ENCODE data around the gene OVCH1. TPM values are rescaled to one million over a fixed set of nuclear protein-coding genes. Genes with fewer than 3 reads are reported as not detected.

OVCH1 gene
- total and polyA plus RNA-seq, 10 donors, result 0.03 to 5.7 (median 2.4) TPM

GRCh38 chr12:29380536-29381523 lies 116.7 kb downstream of the OVCH1 start, which contains the start of gene ERGIC2:
TSS of gene ERGIC2 (minus strand) at chr12:29381172. CDS start at chr12:29371633, 9,539 bp downstream.
- Histone ChIP-seq H3K36me3 (peaks cover 0 to 21% (median 0%) of the 10 kb centered on the region in 6 donors), H3K27me3 (replicated peaks in 1 of 7) (no peaks in the 10 kb centered on the region), H3K9me3 (no peaks in the 10 kb centered on the region), H3K4me3 (peak within 1 kb of the TSS; percentile 75 to 99 (median 90)), H3K4me1 (peaks cover 14 to 48% (median 33%) of the 10 kb centered on the region in 6 donors), H3K27ac (peak within 1 kb of the TSS; percentile 77 to 96 (median 94))
- peak; percentile 93 for DNase-seq
- TF ChIP-seq CTCF (IDR thresholded peaks at IDR 0.05 in 8 of 11, conservative IDR thresholded peaks at IDR 0.05 in 3 of 11), result peak in 5 of 11 experiments; percentile 9 to 55 (median 39)
- peak in 2 of 3 donors; percentile 56 to 74 for TF ChIP-seq POLR2AphosphoS5 (IDR thresholded peaks at IDR 0.05)
- peak in 2 of 3 donors; percentile 33 to 38 for TF ChIP-seq POLR2A (IDR thresholded peaks at IDR 0.05)
- 0 to 1% (median 0%) methylated on average over 55 of the region's 55 CpGs for WGBS, 5 donors
- intact Hi-C loops (cut with DNase I; ENCODE audit: low total_unique reads), result no loop called here

Other genes starting within 250 kb of the OVCH1 start
- 10 to 100 TPM; 47.5 to 65.2 (median 55.9) TPM for gene ERGIC2, start 116.5 kb downstream of the OVCH1 start, total RNA-seq
- gene ERGIC2, start 116.5 kb downstream of the OVCH1 start, polyA plus RNA-seq, result 10 to 100 TPM; 26.6 to 30.9 (median 30.5) TPM

Measured in spleen (tissue), 11 donors.